Activated T-cell treated with anti-CD3 and anti-CD28 coated beads, Interleukin-2, amount 50 U/mL, for 24 hours (primary cell): ENCODE data around the gene JARID2.

Experiments used
- DNase-seq: peaks from one replicate; pipeline ENCODE4 v3.0.0-alpha.2; 2020
- H3K27ac Mint-ChIP-seq: 2 replicates; pipeline ENCODE4 v1.8.0; 2020; ENCODE audit warnings: mild to moderate bottlenecking, mixed read lengths
- H3K27me3 Mint-ChIP-seq: 2 replicates; pipeline ENCODE4 v1.8.0; 2020; ENCODE audit warnings: mixed read lengths
- H3K36me3 Mint-ChIP-seq: 2 replicates; pipeline ENCODE4 v1.8.0; 2020; ENCODE audit warnings: low read depth, mixed read lengths
- H3K4me1 Mint-ChIP-seq: 2 replicates; pipeline ENCODE4 v1.8.0; 2020; ENCODE audit warnings: low read depth, mixed read lengths
- H3K4me3 Mint-ChIP-seq: 2 replicates; pipeline ENCODE4 v1.8.0; 2020; ENCODE audit warnings: mild to moderate bottlenecking, moderate library complexity, mixed read lengths
- H3K9me3 Mint-ChIP-seq: 2 replicates; pipeline ENCODE4 v1.8.0; 2020; ENCODE audit warnings: mixed read lengths

The JARID2 gene

GRCh38 chr6:15546591-15546990, 300.7 kb downstream of the JARID2 start:
- H3K36me3 Mint-ChIP-seq: peaks cover 23% of the 10 kb centered on the region
- DNase-seq: no peak
- H3K4me1 Mint-ChIP-seq: peaks cover 10% of the 10 kb centered on the region
- no peak overlapping the region for H3K4me3 Mint-ChIP-seq
- no peaks in the 10 kb centered on the region for H3K27me3 Mint-ChIP-seq
- peaks cover 11% of the 10 kb centered on the region for H3K9me3 Mint-ChIP-seq
- H3K27ac Mint-ChIP-seq: no peak overlapping the region

GRCh38 chr6:15547400-15547799, 301.5 kb downstream of the JARID2 start:
- Mint-ChIP-seq H3K4me3 (no peak overlapping the region), H3K9me3 (peaks cover 11% of the 10 kb centered on the region), H3K36me3 (peaks cover 29% of the 10 kb centered on the region), H3K27ac (no peak overlapping the region), H3K27me3 (no peaks in the 10 kb centered on the region), H3K4me1 (peaks cover 16% of the 10 kb centered on the region)
- no peak for DNase-seq

- Mint-ChIP-seq H3K27ac (no peak overlapping the region), H3K4me1 (peaks cover 22% of the 10 kb centered on the region), H3K27me3 (no peaks in the 10 kb centered on the region), H3K36me3 (peaks cover 23% of the 10 kb centered on the region), H3K9me3 (no peaks in the 10 kb centered on the region), H3K4me3 (no peak overlapping the region)
- DNase-seq: no peak
Observed at GRCh38 chr6:15549371-15549770, 303.5 kb downstream of the JARID2 start.

- H3K9me3 Mint-ChIP-seq: no peaks in the 10 kb centered on the region
- no peak for DNase-seq
- no peak overlapping the region for H3K4me3 Mint-ChIP-seq
- H3K27me3 Mint-ChIP-seq: no peaks in the 10 kb centered on the region
- no peak overlapping the region for H3K27ac Mint-ChIP-seq
- peaks cover 25% of the 10 kb centered on the region for H3K4me1 Mint-ChIP-seq
- H3K36me3 Mint-ChIP-seq: peaks cover 15% of the 10 kb centered on the region
Observed at GRCh38 chr6:15550546-15551123, 304.8 kb downstream of the JARID2 start.

- Mint-ChIP-seq H3K36me3 (peaks cover 13% of the 10 kb centered on the region), H3K27ac (no peak overlapping the region), H3K9me3 (no peaks in the 10 kb centered on the region), H3K4me3 (no peak overlapping the region), H3K4me1 (peaks cover 27% of the 10 kb centered on the region), H3K27me3 (no peaks in the 10 kb centered on the region)
- DNase-seq: no peak
Observed at GRCh38 chr6:15551262-15551661, 305.4 kb downstream of the JARID2 start.

GRCh38 chr6:15551798-15552197, 305.9 kb downstream of the JARID2 start:
- H3K4me1 Mint-ChIP-seq: peaks cover 29% of the 10 kb centered on the region
- no peak overlapping the region for H3K27ac Mint-ChIP-seq
- H3K4me3 Mint-ChIP-seq: no peak overlapping the region
- H3K9me3 Mint-ChIP-seq: no peaks in the 10 kb centered on the region
- no peaks in the 10 kb centered on the region for H3K27me3 Mint-ChIP-seq
- peaks cover 8% of the 10 kb centered on the region for H3K36me3 Mint-ChIP-seq
- DNase-seq: no peak

- Mint-ChIP-seq H3K36me3 (peaks cover 7% of the 10 kb centered on the region), H3K9me3 (no peaks in the 10 kb centered on the region), H3K27ac (no peak overlapping the region), H3K4me3 (no peak overlapping the region), H3K27me3 (no peaks in the 10 kb centered on the region), H3K4me1 (peaks cover 29% of the 10 kb centered on the region)
- DNase-seq: no peak
Observed at GRCh38 chr6:15553031-15553430, 307.2 kb downstream of the JARID2 start.

- H3K27ac Mint-ChIP-seq: no peak overlapping the region
- H3K4me1 Mint-ChIP-seq: peaks cover 29% of the 10 kb centered on the region
Observed at GRCh38 chr6:15553736-15554294, 307.9 kb downstream of the JARID2 start.

GRCh38 chr6:15554728-15555100, 308.8 kb downstream of the JARID2 start:
- peaks cover 7% of the 10 kb centered on the region for H3K36me3 Mint-ChIP-seq
- no peak for DNase-seq
- no peak overlapping the region for H3K4me3 Mint-ChIP-seq
- H3K4me1 Mint-ChIP-seq: peaks cover 28% of the 10 kb centered on the region
- H3K9me3 Mint-ChIP-seq: no peaks in the 10 kb centered on the region
- no peak overlapping the region for H3K27ac Mint-ChIP-seq
- no peaks in the 10 kb centered on the region for H3K27me3 Mint-ChIP-seq

More at GRCh38 chr6:15553736-15554294, 307.9 kb downstream of the JARID2 start:
- Mint-ChIP-seq H3K27me3 (no peaks in the 10 kb centered on the region), H3K36me3 (peaks cover 7% of the 10 kb centered on the region), H3K9me3 (no peaks in the 10 kb centered on the region), H3K4me3 (no peak overlapping the region)
- DNase-seq: no peak

- H3K27me3 Mint-ChIP-seq: no peaks in the 10 kb centered on the region
Observed at GRCh38 chr6:15555101-15556038, 309.5 kb downstream of the JARID2 start.

GRCh38 chr6:15556711-15557110, 310.8 kb downstream of the JARID2 start:
- peaks cover 18% of the 10 kb centered on the region for H3K4me1 Mint-ChIP-seq
- H3K9me3 Mint-ChIP-seq: no peaks in the 10 kb centered on the region
- no peaks in the 10 kb centered on the region for H3K27me3 Mint-ChIP-seq
- DNase-seq: no peak
- no peak overlapping the region for H3K4me3 Mint-ChIP-seq
- peaks cover 5% of the 10 kb centered on the region for H3K36me3 Mint-ChIP-seq
- H3K27ac Mint-ChIP-seq: peak overlapping the region; percentile 13

More at GRCh38 chr6:15555101-15556038, 309.5 kb downstream of the JARID2 start:
- H3K9me3 Mint-ChIP-seq: no peaks in the 10 kb centered on the region
- H3K4me3 Mint-ChIP-seq: no peak overlapping the region
- peaks cover 28% of the 10 kb centered on the region for H3K4me1 Mint-ChIP-seq
- H3K36me3 Mint-ChIP-seq: peaks cover 7% of the 10 kb centered on the region
- no peak for DNase-seq
- H3K27ac Mint-ChIP-seq: no peak overlapping the region

- Mint-ChIP-seq H3K27ac (no peak overlapping the region), H3K36me3 (peaks cover under 1% of the 10 kb centered on the region), H3K27me3 (no peaks in the 10 kb centered on the region), H3K4me1 (peaks cover 14% of the 10 kb centered on the region), H3K4me3 (no peak overlapping the region), H3K9me3 (no peaks in the 10 kb centered on the region)
- DNase-seq: no peak
Observed at GRCh38 chr6:15557174-15557573, 311.3 kb downstream of the JARID2 start.

- H3K9me3 Mint-ChIP-seq: no peaks in the 10 kb centered on the region
Observed at GRCh38 chr6:15560713-15561112, 314.8 kb downstream of the JARID2 start.

GRCh38 chr6:15561447-15562199, 315.8 kb downstream of the JARID2 start:
- H3K4me3 Mint-ChIP-seq: no peak overlapping the region
- H3K9me3 Mint-ChIP-seq: no peaks in the 10 kb centered on the region
- no peak for DNase-seq
- no peak overlapping the region for H3K27ac Mint-ChIP-seq
- H3K36me3 Mint-ChIP-seq: peaks cover 5% of the 10 kb centered on the region
- no peaks in the 10 kb centered on the region for H3K27me3 Mint-ChIP-seq
- peaks cover 4% of the 10 kb centered on the region for H3K4me1 Mint-ChIP-seq

More at GRCh38 chr6:15560713-15561112, 314.8 kb downstream of the JARID2 start:
- Mint-ChIP-seq H3K27ac (no peak overlapping the region), H3K4me3 (no peak overlapping the region), H3K36me3 (peaks cover 3% of the 10 kb centered on the region), H3K27me3 (no peaks in the 10 kb centered on the region), H3K4me1 (peaks cover 5% of the 10 kb centered on the region)
- no peak for DNase-seq
